K562 (cell line): ENCODE measurements around the gene GPC2. TPM values are rescaled to one million over a fixed set of nuclear protein-coding genes. Genes with fewer than 3 reads are reported as not detected.
A peak's percentile ranks its signal among the peaks of the same experiment; 100 is the strongest.

ENCODE experiments used
- ATAC-seq: fragments of 200-7000 bp; cut with Tn5 transposase; 3 replicates; pipeline ENCODE4 v1.9.1; 2020; ENCODE audit warnings: moderate library complexity
- BruUV-seq: library from RNA; stranded (reverse); fragments of 400-500 nt; replicated peaks from 2 replicates; lab custom pipeline; 2021; lab: Mats Ljungman, UMichigan
- CTCF ChIA-PET: fragments of 300-600 bp; formaldehyde crosslinking; extraction: SDS; loops from one replicate; lab custom pipeline; 2021; ENCODE audit warnings: low intra/inter-chr PET ratio; lab: Yijun Ruan, JAX
- POLR2A ChIA-PET: fragments of 300-600, 350-650 bp; sonication (Branson Sonifier 250); formaldehyde crosslinking; extraction: SDS; loops from one replicate; lab custom pipeline; 2021; ENCODE audit warnings: antibody characterized with exemption, inconsistent platforms; lab: Yijun Ruan, JAX
- DNase-seq, 4 experiments: peaks; one replicate each; pipeline versions ENCODE4 v3.0.0 to v3.0.0-alpha.2; 2011 to 2018; ENCODE audit warnings: low spot score in 3 of 4, mixed read lengths in 3 of 4; ENCODE audit errors: extremely low read depth in 1 of 4
- FAIRE-seq: peaks from 2 replicates; lab custom pipeline; 2011; peaks lifted over from hg19 to GRCh38; lab: Jason Lieb, UNC
- H2AFZ ChIP-seq: 2 replicates; pipeline ENCODE4 v1.6.0; 2011; ENCODE audit warnings: low read depth, low read length, control low read depth, inconsistent platforms
- H3K27ac ChIP-seq: fragments of 200-600 bp; 3 replicates; pipeline ENCODE4 v1.8.0; 2011; ENCODE audit warnings: low read depth, mild to moderate bottlenecking, control low read depth, inconsistent platforms, low read length, moderate library complexity, mixed read lengths; ENCODE audit errors: extremely low read depth
- H3K27me3 ChIP-seq, 2 experiments: fragments of 300-600 bp in 1 of 2; 2 replicates in 1 of 2; 3 replicates in 1 of 2; pipeline versions ENCODE4 v1.6.0 to v1.8.0; 2011; ENCODE audit warnings: inconsistent platforms in 2 of 2, low read length in 2 of 2, mild to moderate bottlenecking in 1 of 2, mixed read lengths in 1 of 2, moderate library complexity in 1 of 2; ENCODE audit not compliant: control insufficient read depth in 2 of 2, insufficient read depth in 2 of 2
- H3K36me3 ChIP-seq: fragments of 300-600 bp; 3 replicates; pipeline ENCODE4 v1.8.0; 2011; ENCODE audit warnings: mild to moderate bottlenecking, low read length, inconsistent platforms; ENCODE audit not compliant: control insufficient read depth, insufficient read depth
- H3K4me1 ChIP-seq, 2 experiments: fragments of 200-600 bp in 1 of 2; replicated peaks in 1 of 2; 2 replicates in 1 of 2; 3 replicates in 1 of 2; pipeline versions ENCODE4 v1.5.1 to v1.8.0; 2011; ENCODE audit warnings: inconsistent platforms in 2 of 2, low read length in 2 of 2, mild to moderate bottlenecking in 1 of 2, mixed read lengths in 1 of 2, moderate library complexity in 1 of 2; ENCODE audit not compliant: control insufficient read depth in 2 of 2, insufficient read depth in 2 of 2
- H3K4me2 ChIP-seq: 2 replicates; pipeline ENCODE4 v1.6.1; 2011; ENCODE audit warnings: low read length, control low read depth, inconsistent platforms, mixed read lengths; ENCODE audit not compliant: insufficient read depth
- H3K4me3 ChIP-seq: fragments of 200-600 bp; sonication (generic), shearing (Covaris generic); 2 replicates; pipeline ENCODE4 v1.5.1; 2016; ENCODE audit warnings: control low read depth, inconsistent platforms
- H3K79me2 ChIP-seq: fragments of 200-600 bp; 3 replicates; pipeline ENCODE4 v1.8.0; 2011; ENCODE audit warnings: low read length, inconsistent platforms; ENCODE audit not compliant: control insufficient read depth, insufficient read depth
- H3K9ac ChIP-seq, 2 experiments: 2 replicates each; pipeline versions ENCODE4 v1.6.0 to v1.6.1; 2011; ENCODE audit warnings: low read depth in 2 of 2, low read length in 2 of 2, control low read depth in 1 of 2, inconsistent platforms in 1 of 2, mild to moderate bottlenecking in 1 of 2, mixed read lengths in 1 of 2; ENCODE audit not compliant: insufficient read depth in 1 of 2
- H3K9me1 ChIP-seq: one replicate; pipeline ENCODE4 v1.6.0; 2011; ENCODE audit warnings: inconsistent platforms, mild to moderate bottlenecking, low read length, moderate library complexity; ENCODE audit not compliant: control insufficient read depth, insufficient read depth
- H3K9me3 ChIP-seq: replicated peaks from 2 replicates; pipeline ENCODE4 v1.5.1; 2011; ENCODE audit warnings: low read depth, low read length, inconsistent platforms; ENCODE audit not compliant: control insufficient read depth, insufficient read depth
- H4K20me1 ChIP-seq: replicated peaks from 2 replicates; pipeline ENCODE4 v1.6.1; 2011; ENCODE audit warnings: low read length, inconsistent platforms, mixed read lengths; ENCODE audit not compliant: control insufficient read depth, insufficient read depth
- DACH1 ChIP-seq: fragments of 450-650 bp; IDR thresholded peaks from 2 replicates; pipeline ENCODE4 v1.6.1; 2018; ENCODE audit not compliant: partially characterized antibody
- FOXA3 ChIP-seq, 2 experiments: fragments of 450-650 bp in 1 of 2; sonication (generic) in 1 of 2; formaldehyde crosslinking; IDR thresholded peaks in 1 of 2; conservative IDR thresholded peaks in 1 of 2; 2 replicates each; pipeline versions ENCODE4 v1.4.0 to v1.8.0; 2020 to 2022; ENCODE audit warnings: mild to moderate bottlenecking in 2 of 2, missing genetic modification reagents in 1 of 2
- HNRNPK ChIP-seq: fragments of 200-400 bp; formaldehyde crosslinking; IDR thresholded peaks from one replicate; pipeline ENCODE4 v1.6.1; 2018; ENCODE audit warnings: mild to moderate bottlenecking, low read depth, low read length; ENCODE audit not compliant: poor library complexity, severe bottlenecking
- NR2C2 ChIP-seq, 2 experiments: fragments of 200-800 bp in 1 of 2; sonication (Bioruptor generic) in 1 of 2; sonication (generic) in 1 of 2; formaldehyde crosslinking in 1 of 2; IDR thresholded peaks; 2 replicates each; pipeline versions ENCODE4 v1.6.1 to v1.8.0; 2016 to 2022; ENCODE audit warnings: mild to moderate bottlenecking in 1 of 2, missing compliant biosample characterization in 1 of 2, missing genetic modification characterization in 1 of 2, missing genetic modification reagents in 1 of 2
- SMARCA5 ChIP-seq: fragments of 450-650 bp; IDR thresholded peaks from 2 replicates; pipeline ENCODE4 v1.6.1; 2016
- TBL1XR1 ChIP-seq, 2 experiments: IDR thresholded peaks; 2 replicates each; pipeline ENCODE4 v1.6.1; 2012; ENCODE audit warnings: improper control_type of control experiment in 2 of 2, low read length in 2 of 2, mild to moderate bottlenecking in 1 of 2
- TGIF2 ChIP-seq: sonication (generic); formaldehyde crosslinking; IDR thresholded peaks from 2 replicates; pipeline ENCODE4 v1.8.1; 2022; ENCODE audit warnings: mild to moderate bottlenecking, missing genetic modification reagents, moderate library complexity
- WGBS: fragments of 100-300 bp; shearing (Covaris generic); methylation state at CpG from one replicate; pipeline ENCODE4 v1.1.6; 2016; ENCODE audit warnings: low coverage, mixed read lengths; ENCODE audit not compliant: insufficient coverage; ENCODE audit errors: missing lambda C conversion rate; 5-methylcytosine and 5-hydroxymethylcytosine counted together
- in situ Hi-C: fragments of 300-500 bp; cut with MboI; formaldehyde crosslinking; loops from 4 replicates; pipeline ENCODE4 v1.15.0; 2018; ENCODE audit warnings: inconsistent platforms, mixed read lengths
- intact Hi-C: fragments of 100-400 bp; cut with micrococcal nuclease; formaldehyde crosslinking; loops from 2 replicates; pipeline ENCODE4 v1.14.2; 2022
- polyA plus RNA-seq, 8 experiments: library from polyadenylated mRNA; depleted of rRNA in 4 of 8; stranded (reverse) in 5 of 8; unstranded in 3 of 8; fragments of >200 nt; fragmentation: Nextera tagmentation in 2 of 8; fragmentation: Illumina TruSeq in 1 of 8; extraction: Ambion mirVana in 2 of 8; extraction: Trizol in 1 of 8; gene quantifications; 2 replicates each; pipeline versions ENCODE4 v1.2.1 to v1.2.3, GENCODE V29; 2011 to 2014; ENCODE audit warnings: inconsistent platforms in 1 of 8, missing spikeins in 1 of 8
- total RNA-seq, 7 experiments: library from RNA; depleted of rRNA in 6 of 7; stranded (reverse); fragments of >200 nt in 6 of 7; fragmentation: Illumina TruSeq in 2 of 7; extraction: Trizol in 2 of 7; gene quantifications; 2 replicates each; pipeline versions ENCODE4 v1.2.1 to v1.2.3, GENCODE V29; 2011 to 2021; ENCODE audit warnings: low replicate concordance in 1 of 7
- TF ChIP-seq, protein P1 (sequence below), 2 experiments: fragments of 450-650 bp in 1 of 2; sonication (generic) in 1 of 2; formaldehyde crosslinking in 1 of 2; IDR thresholded peaks in 1 of 2; conservative IDR thresholded peaks in 1 of 2; 2 replicates each; pipeline versions ENCODE4 v1.6.1 to v1.8.1; 2016 to 2023; ENCODE audit warnings: mild to moderate bottlenecking in 2 of 2, moderate library complexity in 2 of 2, inconsistent platforms in 1 of 2, missing genetic modification reagents in 1 of 2
- TF ChIP-seq, protein P2 (sequence below), 3 experiments: IDR thresholded peaks in 2 of 3; conservative IDR thresholded peaks in 1 of 3; 2 replicates each; pipeline ENCODE4 v1.5.1; 2011 to 2012; ENCODE audit warnings: low read length in 3 of 3, mild to moderate bottlenecking in 3 of 3, control low read depth in 2 of 3, improper control_type of control experiment in 1 of 3, inconsistent platforms in 1 of 3, low read depth in 1 of 3, mixed read lengths in 1 of 3, moderate library complexity in 1 of 3; ENCODE audit not compliant: insufficient read depth in 2 of 3

Gene GPC2
- total and polyA plus RNA-seq, 9 of the 15 experiments (the other 6 are each of a cell fraction or from before 2014, with no cell fraction given): 0.06 to 7.7 (median 1.4) TPM; not detected in 1

DNA sequence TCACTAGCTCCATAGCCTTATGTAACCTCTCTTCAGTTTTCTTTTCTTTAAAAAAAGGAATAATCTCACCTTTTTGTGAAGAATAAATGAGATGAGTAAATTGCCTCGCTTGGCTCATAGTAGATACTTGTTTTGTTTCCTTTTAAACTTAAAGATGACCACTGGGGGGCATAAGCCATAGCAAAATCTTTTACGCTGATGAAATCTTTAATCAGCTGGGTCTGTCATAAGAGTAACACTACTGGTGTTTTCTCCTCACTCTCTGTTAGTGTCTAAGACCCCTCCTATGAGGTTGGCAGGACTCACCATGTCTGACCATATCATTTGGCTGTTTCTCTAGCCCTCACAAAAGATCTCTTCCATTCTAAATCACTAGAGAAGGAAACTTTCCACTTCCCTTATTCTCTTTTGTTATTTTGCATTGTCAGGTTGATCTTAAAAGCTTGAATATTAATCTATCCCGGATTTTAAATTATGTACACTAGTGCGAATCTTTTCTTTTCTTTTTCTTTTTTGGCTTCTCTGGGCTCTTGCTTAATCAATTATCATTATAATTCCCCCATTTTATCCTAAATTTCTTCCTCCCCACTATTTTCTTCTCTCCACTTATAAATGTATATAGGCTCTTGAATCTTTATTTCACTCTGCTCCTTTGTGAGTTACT, 13.0 kb upstream of the GPC2 start (continued):
- TF ChIP-seq TBL1XR1 (IDR thresholded peaks at IDR 0.05; ENCODE audit: low read length in 2 of 2) (0 out of 4 replicates have a peak, but pooled peaks of 1 of the 2 experiments have one; percentile 15), DACH1 (peak; percentile 80), HNRNPK (no peak), NR2C2 (CRISPR knock-in tag; IDR thresholded peaks at IDR 0.05) (no peak), NR2C2 (tag; IDR thresholded peaks at IDR 0.05) (peak; percentile 41; the same call in 1 of the 2 replicates), TGIF2 (CRISPR knock-in tag) (no peak), FOXA3 (CRISPR knock-in tag; conservative IDR thresholded peaks at IDR 0.05 in 1 of 2, IDR thresholded peaks at IDR 0.05 in 1 of 2) (no peak)
- TF ChIP-seq, protein P1, sequence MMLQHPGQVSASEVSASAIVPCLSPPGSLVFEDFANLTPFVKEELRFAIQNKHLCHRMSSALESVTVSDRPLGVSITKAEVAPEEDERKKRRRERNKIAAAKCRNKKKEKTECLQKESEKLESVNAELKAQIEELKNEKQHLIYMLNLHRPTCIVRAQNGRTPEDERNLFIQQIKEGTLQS (IDR thresholded peaks at IDR 0.05): peak; percentile 91
- TF ChIP-seq, protein P1 (CRISPR knock-in tag; conservative IDR thresholded peaks at IDR 0.05): no peak

DNA sequence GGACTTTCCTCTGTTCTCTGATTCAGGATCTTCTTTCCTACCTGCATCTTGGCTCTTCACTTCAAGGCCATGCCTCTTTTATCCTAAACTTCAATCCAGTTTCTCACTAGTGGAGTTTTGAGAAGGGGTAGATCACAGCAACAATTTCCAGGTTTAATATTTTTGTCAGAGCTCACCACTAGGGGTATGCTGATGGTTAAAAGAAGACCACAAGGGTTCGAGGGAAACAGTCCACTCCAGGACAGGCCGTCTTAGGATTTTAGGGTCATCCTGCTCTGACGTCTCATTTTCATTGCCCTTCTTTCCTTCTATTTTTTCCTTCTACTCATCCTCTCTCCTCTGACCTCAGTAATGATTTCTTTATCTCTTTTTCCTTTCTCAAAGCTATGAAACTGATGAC, 11.9 kb upstream of the GPC2 start:
- H3K9me1 ChIP-seq: no peaks in the 10 kb centered on the region
- no peaks in the 10 kb centered on the region for H3K79me2 ChIP-seq
- BruUV-seq: no TSS peak
- H3K27ac ChIP-seq: no peak overlapping the region
- TF ChIP-seq, protein P2, sequence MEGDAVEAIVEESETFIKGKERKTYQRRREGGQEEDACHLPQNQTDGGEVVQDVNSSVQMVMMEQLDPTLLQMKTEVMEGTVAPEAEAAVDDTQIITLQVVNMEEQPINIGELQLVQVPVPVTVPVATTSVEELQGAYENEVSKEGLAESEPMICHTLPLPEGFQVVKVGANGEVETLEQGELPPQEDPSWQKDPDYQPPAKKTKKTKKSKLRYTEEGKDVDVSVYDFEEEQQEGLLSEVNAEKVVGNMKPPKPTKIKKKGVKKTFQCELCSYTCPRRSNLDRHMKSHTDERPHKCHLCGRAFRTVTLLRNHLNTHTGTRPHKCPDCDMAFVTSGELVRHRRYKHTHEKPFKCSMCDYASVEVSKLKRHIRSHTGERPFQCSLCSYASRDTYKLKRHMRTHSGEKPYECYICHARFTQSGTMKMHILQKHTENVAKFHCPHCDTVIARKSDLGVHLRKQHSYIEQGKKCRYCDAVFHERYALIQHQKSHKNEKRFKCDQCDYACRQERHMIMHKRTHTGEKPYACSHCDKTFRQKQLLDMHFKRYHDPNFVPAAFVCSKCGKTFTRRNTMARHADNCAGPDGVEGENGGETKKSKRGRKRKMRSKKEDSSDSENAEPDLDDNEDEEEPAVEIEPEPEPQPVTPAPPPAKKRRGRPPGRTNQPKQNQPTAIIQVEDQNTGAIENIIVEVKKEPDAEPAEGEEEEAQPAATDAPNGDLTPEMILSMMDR (IDR thresholded peaks at IDR 0.05 in 2 of 3, conservative IDR thresholded peaks at IDR 0.05 in 1 of 3; ENCODE audit: insufficient read depth in 2 of 3, low read depth in 1 of 3, low read length in 3 of 3): peak; percentile 43 to 49 (median 48); a peak in 4 of 6 replicates
- TF ChIP-seq SMARCA5: no peak
- ChIA-PET CTCF (no interaction called here), POLR2A (interaction anchor here (1.0 to 1.6 kb wide), 4 partner anchors 13 to 64 kb away, joined by 3 to 15 read pairs (median 6); no protein-coding TSS in a partner anchor)
- WGBS: 10% methylated on average over 3 of the region's 3 CpGs
- peak; percentile 76 for ATAC-seq
- no peaks in the 10 kb centered on the region for H3K9me3 ChIP-seq
- no peaks in the 10 kb centered on the region for H3K27me3 ChIP-seq
- no peak overlapping the region for H3K4me3 ChIP-seq
- peak in 3 of 4 experiments; percentile 21 to 36 (median 23) for DNase-seq
- H3K4me1 ChIP-seq: peaks cover 0 to 11% of the 10 kb centered on the region in 2 experiments; a peak in 3 of 5 replicates
- no peaks in the 10 kb centered on the region for H3K36me3 ChIP-seq
- H3K9ac ChIP-seq: no peak overlapping the region
- FAIRE-seq: no peak
- H4K20me1 ChIP-seq: no peaks in the 10 kb centered on the region
- peak overlapping the region; percentile 75 for H2AFZ ChIP-seq
- intact Hi-C loops: loop anchor here (2.0 kb wide), 1 partner anchor 56 kb away; no protein-coding TSS in a partner anchor
- no peak overlapping the region for H3K4me2 ChIP-seq
- in situ Hi-C loops: no loop called here
